ENCODE measurements around the gene CLCN7. TPM values are rescaled to one million over a fixed set of nuclear protein-coding genes. Genes with fewer than 3 reads are reported as not detected.

The CLCN7 gene
- total and polyA plus RNA-seq, 9 of the 15 experiments (the other 6 are each of a cell fraction or from before 2014, with no cell fraction given) = 0.06 to 126 (median 18.7) TPM

DNA sequence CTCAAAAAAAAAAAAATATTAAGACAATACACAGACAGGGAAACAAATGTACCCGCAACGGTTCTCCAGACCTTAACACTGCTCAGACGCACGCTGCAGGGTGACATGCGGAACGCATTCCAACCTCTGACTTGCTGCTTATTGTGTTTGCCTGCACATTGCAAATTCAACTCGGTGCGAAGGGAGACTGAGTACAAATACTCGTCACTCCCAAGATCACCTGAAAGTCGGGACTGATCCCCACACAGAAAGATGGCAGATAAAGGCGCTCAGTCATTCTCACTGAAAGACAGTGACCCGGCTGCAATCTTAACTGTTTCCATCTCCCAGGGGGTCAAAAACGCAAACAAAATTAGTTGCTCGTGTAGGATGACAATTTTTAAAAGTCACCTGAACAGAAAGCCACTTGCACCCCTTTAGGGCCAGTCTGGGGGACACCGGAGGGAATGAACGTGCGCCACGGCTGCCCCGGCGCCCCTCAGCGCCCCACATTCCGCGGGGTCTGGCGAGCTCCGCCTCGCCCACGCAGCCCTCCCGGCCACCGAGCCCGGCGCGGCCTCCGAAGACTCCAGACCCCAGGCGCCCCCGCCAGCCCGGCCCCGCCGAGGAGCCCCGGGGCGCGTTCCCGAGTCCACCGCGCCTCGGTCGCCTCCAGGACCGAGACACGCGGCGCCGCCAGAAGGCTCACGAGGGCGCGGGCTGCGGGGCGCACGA, 589 bp downstream of the CLCN7 start (continued):
- TF ChIP-seq, protein P1, sequence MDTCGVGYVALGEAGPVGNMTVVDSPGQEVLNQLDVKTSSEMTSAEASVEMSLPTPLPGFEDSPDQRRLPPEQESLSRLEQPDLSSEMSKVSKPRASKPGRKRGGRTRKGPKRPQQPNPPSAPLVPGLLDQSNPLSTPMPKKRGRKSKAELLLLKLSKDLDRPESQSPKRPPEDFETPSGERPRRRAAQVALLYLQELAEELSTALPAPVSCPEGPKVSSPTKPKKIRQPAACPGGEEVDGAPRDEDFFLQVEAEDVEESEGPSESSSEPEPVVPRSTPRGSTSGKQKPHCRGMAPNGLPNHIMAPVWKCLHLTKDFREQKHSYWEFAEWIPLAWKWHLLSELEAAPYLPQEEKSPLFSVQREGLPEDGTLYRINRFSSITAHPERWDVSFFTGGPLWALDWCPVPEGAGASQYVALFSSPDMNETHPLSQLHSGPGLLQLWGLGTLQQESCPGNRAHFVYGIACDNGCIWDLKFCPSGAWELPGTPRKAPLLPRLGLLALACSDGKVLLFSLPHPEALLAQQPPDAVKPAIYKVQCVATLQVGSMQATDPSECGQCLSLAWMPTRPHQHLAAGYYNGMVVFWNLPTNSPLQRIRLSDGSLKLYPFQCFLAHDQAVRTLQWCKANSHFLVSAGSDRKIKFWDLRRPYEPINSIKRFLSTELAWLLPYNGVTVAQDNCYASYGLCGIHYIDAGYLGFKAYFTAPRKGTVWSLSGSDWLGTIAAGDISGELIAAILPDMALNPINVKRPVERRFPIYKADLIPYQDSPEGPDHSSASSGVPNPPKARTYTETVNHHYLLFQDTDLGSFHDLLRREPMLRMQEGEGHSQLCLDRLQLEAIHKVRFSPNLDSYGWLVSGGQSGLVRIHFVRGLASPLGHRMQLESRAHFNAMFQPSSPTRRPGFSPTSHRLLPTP (IDR thresholded peaks at IDR 0.05; ENCODE audit: borderline replicate concordance, extremely low read depth, insufficient read length) = no peak
- TF ChIP-seq, protein P2, sequence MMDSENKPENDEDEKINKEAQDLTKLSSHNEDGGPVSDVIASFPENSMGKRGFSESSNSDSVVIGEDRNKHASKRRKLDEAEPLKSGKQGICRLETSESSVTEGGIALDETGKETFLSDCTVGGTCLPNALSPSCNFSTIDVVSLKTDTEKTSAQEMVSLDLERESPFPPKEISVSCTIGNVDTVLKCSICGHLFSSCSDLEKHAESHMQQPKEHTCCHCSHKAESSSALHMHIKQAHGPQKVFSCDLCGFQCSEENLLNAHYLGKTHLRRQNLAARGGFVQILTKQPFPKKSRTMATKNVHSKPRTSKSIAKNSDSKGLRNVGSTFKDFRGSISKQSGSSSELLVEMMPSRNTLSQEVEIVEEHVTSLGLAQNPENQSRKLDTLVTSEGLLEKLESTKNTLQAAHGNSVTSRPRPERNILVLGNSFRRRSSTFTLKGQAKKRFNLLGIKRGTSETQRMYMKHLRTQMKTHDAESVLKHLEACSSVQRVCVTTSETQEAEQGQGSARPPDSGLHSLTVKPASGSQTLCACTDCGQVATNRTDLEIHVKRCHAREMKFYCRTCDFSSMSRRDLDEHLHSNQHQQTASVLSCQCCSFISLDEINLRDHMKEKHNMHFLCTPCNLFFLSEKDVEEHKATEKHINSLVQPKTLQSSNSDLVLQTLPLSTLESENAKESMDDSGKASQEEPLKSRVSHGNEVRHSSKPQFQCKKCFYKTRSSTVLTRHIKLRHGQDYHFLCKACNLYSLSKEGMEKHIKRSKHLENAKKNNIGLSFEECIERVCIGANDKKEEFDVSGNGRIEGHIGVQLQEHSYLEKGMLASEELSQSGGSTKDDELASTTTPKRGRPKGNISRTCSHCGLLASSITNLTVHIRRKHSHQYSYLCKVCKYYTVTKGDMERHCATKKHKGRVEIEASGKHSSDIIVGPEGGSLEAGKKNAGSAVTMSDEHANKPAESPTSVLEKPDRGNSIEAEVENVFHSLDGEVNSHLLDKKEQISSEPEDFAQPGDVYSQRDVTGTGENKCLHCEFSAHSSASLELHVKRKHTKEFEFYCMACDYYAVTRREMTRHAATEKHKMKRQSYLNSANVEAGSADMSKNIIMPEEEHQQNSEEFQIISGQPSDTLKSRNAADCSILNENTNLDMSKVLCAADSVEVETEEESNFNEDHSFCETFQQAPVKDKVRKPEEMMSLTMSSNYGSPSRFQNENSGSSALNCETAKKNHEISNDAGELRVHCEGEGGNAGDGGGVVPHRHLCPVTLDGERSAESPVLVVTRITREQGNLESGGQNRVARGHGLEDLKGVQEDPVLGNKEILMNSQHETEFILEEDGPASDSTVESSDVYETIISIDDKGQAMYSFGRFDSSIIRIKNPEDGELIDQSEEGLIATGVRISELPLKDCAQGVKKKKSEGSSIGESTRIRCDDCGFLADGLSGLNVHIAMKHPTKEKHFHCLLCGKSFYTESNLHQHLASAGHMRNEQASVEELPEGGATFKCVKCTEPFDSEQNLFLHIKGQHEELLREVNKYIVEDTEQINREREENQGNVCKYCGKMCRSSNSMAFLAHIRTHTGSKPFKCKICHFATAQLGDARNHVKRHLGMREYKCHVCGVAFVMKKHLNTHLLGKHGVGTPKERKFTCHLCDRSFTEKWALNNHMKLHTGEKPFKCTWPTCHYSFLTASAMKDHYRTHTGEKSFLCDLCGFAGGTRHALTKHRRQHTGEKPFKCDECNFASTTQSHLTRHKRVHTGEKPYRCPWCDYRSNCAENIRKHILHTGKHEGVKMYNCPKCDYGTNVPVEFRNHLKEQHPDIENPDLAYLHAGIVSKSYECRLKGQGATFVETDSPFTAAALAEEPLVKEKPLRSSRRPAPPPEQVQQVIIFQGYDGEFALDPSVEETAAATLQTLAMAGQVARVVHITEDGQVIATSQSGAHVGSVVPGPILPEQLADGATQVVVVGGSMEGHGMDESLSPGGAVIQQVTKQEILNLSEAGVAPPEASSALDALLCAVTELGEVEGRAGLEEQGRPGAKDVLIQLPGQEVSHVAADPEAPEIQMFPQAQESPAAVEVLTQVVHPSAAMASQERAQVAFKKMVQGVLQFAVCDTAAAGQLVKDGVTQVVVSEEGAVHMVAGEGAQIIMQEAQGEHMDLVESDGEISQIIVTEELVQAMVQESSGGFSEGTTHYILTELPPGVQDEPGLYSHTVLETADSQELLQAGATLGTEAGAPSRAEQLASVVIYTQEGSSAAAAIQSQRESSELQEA (IDR thresholded peaks at IDR 0.05; ENCODE audit: low read depth) = no peak
- TF ChIP-seq, protein P3, sequence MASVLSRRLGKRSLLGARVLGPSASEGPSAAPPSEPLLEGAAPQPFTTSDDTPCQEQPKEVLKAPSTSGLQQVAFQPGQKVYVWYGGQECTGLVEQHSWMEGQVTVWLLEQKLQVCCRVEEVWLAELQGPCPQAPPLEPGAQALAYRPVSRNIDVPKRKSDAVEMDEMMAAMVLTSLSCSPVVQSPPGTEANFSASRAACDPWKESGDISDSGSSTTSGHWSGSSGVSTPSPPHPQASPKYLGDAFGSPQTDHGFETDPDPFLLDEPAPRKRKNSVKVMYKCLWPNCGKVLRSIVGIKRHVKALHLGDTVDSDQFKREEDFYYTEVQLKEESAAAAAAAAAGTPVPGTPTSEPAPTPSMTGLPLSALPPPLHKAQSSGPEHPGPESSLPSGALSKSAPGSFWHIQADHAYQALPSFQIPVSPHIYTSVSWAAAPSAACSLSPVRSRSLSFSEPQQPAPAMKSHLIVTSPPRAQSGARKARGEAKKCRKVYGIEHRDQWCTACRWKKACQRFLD (CRISPR knock-in tag; IDR thresholded peaks at IDR 0.05) = no peak
- TF ChIP-seq MTA1 (IDR thresholded peaks at IDR 0.05; ENCODE audit: borderline replicate concordance) (0 out of 2 replicates have a peak, but pooled peaks have one; percentile 17), ZNF253 (CRISPR knock-in tag; conservative IDR thresholded peaks at IDR 0.05) (no peak), PTRF (tag; IDR thresholded peaks at IDR 0.05) (no peak), SNRNP70 (optimal IDR thresholded peaks at IDR 0.05; ENCODE audit: low read depth, low read length) (no peak), ELF2 (CRISPR knock-in tag; IDR thresholded peaks at IDR 0.05) (no peak)
- TF ChIP-seq, protein P4, sequence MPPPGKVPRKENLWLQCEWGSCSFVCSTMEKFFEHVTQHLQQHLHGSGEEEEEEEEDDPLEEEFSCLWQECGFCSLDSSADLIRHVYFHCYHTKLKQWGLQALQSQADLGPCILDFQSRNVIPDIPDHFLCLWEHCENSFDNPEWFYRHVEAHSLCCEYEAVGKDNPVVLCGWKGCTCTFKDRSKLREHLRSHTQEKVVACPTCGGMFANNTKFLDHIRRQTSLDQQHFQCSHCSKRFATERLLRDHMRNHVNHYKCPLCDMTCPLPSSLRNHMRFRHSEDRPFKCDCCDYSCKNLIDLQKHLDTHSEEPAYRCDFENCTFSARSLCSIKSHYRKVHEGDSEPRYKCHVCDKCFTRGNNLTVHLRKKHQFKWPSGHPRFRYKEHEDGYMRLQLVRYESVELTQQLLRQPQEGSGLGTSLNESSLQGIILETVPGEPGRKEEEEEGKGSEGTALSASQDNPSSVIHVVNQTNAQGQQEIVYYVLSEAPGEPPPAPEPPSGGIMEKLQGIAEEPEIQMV (tag; conservative IDR thresholded peaks at IDR 0.05; ENCODE audit: low read depth) = 0 out of 2 replicates have a peak, but pooled peaks have one; percentile 6

All from K562 (cell line).